HL-60 (cell line): Measurements from ENCODE around the gene DPYSL4.

Source experiments
- DNase-seq, 2 experiments: peaks; one replicate each; pipeline ENCODE4 v3.0.0-alpha.2; 2010 to 2020; ENCODE audit warnings: low read depth in 1 of 2, low spot score in 1 of 2
- H3K27ac ChIP-seq: fragments of 250-450 bp; sonication (Bioruptor Pico); replicated peaks from 2 replicates; pipeline ENCODE4 v1.5.1; 2020; ENCODE audit warnings: mild to moderate bottlenecking, moderate library complexity
- H3K27me3 ChIP-seq: fragments of 250-450 bp; sonication (Bioruptor Pico); 2 replicates; pipeline ENCODE4 v1.5.1; 2021; ENCODE audit warnings: mild to moderate bottlenecking, moderate library complexity; ENCODE audit not compliant: insufficient read depth, poor library complexity, severe bottlenecking
- H3K4me3 ChIP-seq: replicated peaks from 2 replicates; pipeline ENCODE4 v1.5.1; 2011; ENCODE audit warnings: mild to moderate bottlenecking, control low read depth, low read length; ENCODE audit not compliant: insufficient read depth
- GABPA ChIP-seq: IDR thresholded peaks from 2 replicates; pipeline ENCODE4 v1.6.1; 2012; ENCODE audit warnings: low read depth
- POLR2AphosphoS5 ChIP-seq: IDR thresholded peaks from 2 replicates; pipeline ENCODE4 v1.6.1; 2012; ENCODE audit warnings: low read depth
- SPI1 ChIP-seq: IDR thresholded peaks from 2 replicates; pipeline ENCODE4 v1.6.1; 2012; ENCODE audit warnings: low read depth, mild to moderate bottlenecking, borderline replicate concordance
- TF ChIP-seq, protein P1 (sequence below): IDR thresholded peaks from 2 replicates; pipeline ENCODE4 v1.6.1; 2012; ENCODE audit warnings: low read depth; ENCODE audit not compliant: insufficient replicate concordance
- TF ChIP-seq, protein P2 (sequence below): IDR thresholded peaks from one replicate; pipeline ENCODE4 v1.5.1; 2011; ENCODE audit warnings: low read length, control low read depth, inconsistent platforms; ENCODE audit not compliant: insufficient read depth

DPYSL4 gene

DNA sequence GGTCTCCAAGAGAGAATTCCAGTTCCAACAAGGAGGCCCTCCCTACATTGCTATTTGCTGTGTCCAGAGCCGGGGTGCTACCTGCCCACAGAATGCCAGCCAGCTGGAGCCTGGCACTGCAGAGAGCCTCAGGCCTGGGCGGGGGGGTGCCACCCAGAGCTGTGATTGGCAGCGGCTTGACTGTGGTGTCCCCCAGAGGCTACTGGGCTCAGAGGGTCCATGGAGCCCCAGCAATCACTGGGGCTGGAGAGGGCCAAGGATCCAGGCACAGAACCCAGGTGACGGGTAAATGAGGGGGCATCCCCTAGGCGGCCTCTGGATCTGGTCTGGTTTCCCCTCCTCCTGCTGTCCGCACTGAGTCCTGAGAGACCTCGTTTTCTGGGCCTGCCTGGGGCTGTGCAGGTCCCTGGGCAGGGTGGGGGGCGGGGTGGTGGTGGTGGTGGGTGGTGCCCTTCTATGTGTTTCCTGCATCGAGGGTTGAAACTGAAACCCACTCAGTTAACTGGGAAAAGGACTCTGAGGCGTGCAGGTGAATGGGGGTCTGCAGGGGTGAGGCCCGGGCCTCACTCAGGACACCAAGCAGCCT is 12.6 kb downstream of the DPYSL4 start:
- DNase-seq = no peak
- no peaks in the 10 kb centered on the region for H3K27me3 ChIP-seq
- no peak overlapping the region for H3K27ac ChIP-seq
- TF ChIP-seq, protein P1, sequence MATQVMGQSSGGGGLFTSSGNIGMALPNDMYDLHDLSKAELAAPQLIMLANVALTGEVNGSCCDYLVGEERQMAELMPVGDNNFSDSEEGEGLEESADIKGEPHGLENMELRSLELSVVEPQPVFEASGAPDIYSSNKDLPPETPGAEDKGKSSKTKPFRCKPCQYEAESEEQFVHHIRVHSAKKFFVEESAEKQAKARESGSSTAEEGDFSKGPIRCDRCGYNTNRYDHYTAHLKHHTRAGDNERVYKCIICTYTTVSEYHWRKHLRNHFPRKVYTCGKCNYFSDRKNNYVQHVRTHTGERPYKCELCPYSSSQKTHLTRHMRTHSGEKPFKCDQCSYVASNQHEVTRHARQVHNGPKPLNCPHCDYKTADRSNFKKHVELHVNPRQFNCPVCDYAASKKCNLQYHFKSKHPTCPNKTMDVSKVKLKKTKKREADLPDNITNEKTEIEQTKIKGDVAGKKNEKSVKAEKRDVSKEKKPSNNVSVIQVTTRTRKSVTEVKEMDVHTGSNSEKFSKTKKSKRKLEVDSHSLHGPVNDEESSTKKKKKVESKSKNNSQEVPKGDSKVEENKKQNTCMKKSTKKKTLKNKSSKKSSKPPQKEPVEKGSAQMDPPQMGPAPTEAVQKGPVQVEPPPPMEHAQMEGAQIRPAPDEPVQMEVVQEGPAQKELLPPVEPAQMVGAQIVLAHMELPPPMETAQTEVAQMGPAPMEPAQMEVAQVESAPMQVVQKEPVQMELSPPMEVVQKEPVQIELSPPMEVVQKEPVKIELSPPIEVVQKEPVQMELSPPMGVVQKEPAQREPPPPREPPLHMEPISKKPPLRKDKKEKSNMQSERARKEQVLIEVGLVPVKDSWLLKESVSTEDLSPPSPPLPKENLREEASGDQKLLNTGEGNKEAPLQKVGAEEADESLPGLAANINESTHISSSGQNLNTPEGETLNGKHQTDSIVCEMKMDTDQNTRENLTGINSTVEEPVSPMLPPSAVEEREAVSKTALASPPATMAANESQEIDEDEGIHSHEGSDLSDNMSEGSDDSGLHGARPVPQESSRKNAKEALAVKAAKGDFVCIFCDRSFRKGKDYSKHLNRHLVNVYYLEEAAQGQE = no peak
- TF ChIP-seq, protein P2, sequence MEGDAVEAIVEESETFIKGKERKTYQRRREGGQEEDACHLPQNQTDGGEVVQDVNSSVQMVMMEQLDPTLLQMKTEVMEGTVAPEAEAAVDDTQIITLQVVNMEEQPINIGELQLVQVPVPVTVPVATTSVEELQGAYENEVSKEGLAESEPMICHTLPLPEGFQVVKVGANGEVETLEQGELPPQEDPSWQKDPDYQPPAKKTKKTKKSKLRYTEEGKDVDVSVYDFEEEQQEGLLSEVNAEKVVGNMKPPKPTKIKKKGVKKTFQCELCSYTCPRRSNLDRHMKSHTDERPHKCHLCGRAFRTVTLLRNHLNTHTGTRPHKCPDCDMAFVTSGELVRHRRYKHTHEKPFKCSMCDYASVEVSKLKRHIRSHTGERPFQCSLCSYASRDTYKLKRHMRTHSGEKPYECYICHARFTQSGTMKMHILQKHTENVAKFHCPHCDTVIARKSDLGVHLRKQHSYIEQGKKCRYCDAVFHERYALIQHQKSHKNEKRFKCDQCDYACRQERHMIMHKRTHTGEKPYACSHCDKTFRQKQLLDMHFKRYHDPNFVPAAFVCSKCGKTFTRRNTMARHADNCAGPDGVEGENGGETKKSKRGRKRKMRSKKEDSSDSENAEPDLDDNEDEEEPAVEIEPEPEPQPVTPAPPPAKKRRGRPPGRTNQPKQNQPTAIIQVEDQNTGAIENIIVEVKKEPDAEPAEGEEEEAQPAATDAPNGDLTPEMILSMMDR = no peak
- TF ChIP-seq GABPA (no peak), SPI1 (no peak), POLR2AphosphoS5 (no peak)
- H3K4me3 ChIP-seq = no peak overlapping the region

DNA sequence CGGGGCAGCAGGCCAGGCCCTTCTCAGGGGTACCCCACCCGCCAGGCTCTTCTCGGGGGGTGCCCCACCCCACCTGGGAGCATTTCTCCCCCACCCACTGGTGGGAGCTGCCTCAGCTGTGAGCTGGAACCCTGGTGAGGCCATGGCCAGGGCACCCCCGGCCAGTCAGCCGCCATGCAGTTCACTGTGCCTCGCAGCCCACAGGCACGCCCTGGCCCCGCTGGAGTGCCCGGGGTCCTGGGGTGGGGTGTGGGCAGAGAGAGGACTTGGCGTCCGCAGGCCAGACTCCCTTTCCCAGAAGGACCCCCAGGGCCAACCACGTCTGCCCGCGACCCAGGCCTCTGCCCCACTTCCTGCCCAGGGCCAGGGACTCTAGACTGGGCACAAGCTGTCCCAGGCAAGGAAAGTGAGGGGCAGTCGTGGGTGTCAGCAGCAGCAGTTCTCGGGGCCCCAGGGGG is 13.1 kb downstream of the DPYSL4 start:
- H3K4me3 ChIP-seq = no peak overlapping the region
- no peak for DNase-seq
- H3K27ac ChIP-seq = no peak overlapping the region
- no peaks in the 10 kb centered on the region for H3K27me3 ChIP-seq
- TF ChIP-seq, protein P1 = no peak
- TF ChIP-seq, protein P2 = no peak
- TF ChIP-seq GABPA (no peak), SPI1 (no peak), POLR2AphosphoS5 (no peak)

DNA sequence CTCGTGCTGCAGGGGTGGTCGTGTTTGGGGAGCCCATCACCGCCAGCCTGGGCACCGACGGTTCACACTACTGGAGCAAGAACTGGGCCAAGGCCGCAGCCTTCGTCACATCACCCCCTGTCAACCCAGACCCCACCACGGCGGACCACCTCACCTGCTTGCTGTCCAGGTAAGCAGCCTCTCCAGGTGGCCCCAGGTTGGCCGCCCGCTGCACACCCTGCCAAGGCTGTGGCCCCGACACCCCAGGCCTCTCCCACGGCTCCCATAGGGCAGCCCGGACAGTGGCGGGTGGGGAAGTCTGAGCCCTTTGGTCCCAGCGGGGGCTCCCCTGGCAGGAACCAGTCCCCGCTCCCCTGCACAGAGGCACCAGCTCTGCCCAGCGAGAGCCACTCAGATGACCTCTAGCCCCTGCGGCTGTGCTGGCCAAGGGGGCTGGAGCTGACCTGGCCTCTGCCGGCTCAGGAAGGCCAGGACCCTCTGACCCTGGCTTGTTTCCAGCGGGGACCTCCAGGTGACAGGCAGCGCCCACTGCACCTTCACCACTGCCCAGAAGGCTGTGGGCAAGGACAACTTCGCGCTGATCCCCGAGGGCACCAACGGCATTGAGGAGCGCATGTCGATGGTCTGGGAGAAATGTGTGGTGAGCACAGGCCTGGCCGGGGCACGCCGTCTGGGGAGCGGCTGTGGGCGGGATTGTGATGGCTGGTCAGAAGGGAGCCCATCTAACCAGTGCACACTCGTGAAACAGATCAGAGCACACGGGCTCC is 13.8 kb downstream of the DPYSL4 start:
- Histone ChIP-seq H3K4me3 (no peak overlapping the region), H3K27ac (no peak overlapping the region), H3K27me3 (no peaks in the 10 kb centered on the region)
- TF ChIP-seq, protein P1 = no peak
- TF ChIP-seq, protein P2 = no peak
- TF ChIP-seq POLR2AphosphoS5 (no peak), GABPA (no peak), SPI1 (no peak)
- DNase-seq = no peak
